Kidney epithelial cell (primary cell): ENCODE measurements around the gene ABCG1. TPM values are rescaled to one million over a fixed set of nuclear protein-coding genes. Genes with fewer than 3 reads are reported as not detected.

Source experiments
- DNase-seq: peaks from one replicate; pipeline ENCODE4 v3.0.0-alpha.2; 2010; ENCODE audit warnings: low read depth
- H3K27me3 ChIP-seq: 2 replicates; pipeline ENCODE4 v1.6.0; 2011; ENCODE audit warnings: low read length; ENCODE audit not compliant: control insufficient read depth, insufficient read depth
- H3K36me3 ChIP-seq: 2 replicates; pipeline ENCODE4 v1.5.1; 2011; ENCODE audit warnings: low read length; ENCODE audit not compliant: control insufficient read depth, insufficient read depth
- H3K4me3 ChIP-seq: 2 replicates; pipeline ENCODE4 v1.5.1; 2011; ENCODE audit warnings: low read depth, mild to moderate bottlenecking, control low read depth, low read length
- total RNA-seq: library from RNA; depleted of rRNA; stranded (reverse); fragments of >200 nt; gene quantifications from 2 replicates; pipeline ENCODE4 v1.2.3, GENCODE V29; 2015
- TF ChIP-seq, protein P1 (sequence below): IDR thresholded peaks from 2 replicates; pipeline ENCODE4 v1.5.1; 2011; ENCODE audit warnings: mild to moderate bottlenecking, moderate library complexity, low read length, control low read depth, inconsistent platforms; ENCODE audit not compliant: insufficient read depth, poor library complexity, severe bottlenecking

The ABCG1 gene
- total RNA-seq, 1 donor from 2014 or later, result 3.6 TPM

DNA sequence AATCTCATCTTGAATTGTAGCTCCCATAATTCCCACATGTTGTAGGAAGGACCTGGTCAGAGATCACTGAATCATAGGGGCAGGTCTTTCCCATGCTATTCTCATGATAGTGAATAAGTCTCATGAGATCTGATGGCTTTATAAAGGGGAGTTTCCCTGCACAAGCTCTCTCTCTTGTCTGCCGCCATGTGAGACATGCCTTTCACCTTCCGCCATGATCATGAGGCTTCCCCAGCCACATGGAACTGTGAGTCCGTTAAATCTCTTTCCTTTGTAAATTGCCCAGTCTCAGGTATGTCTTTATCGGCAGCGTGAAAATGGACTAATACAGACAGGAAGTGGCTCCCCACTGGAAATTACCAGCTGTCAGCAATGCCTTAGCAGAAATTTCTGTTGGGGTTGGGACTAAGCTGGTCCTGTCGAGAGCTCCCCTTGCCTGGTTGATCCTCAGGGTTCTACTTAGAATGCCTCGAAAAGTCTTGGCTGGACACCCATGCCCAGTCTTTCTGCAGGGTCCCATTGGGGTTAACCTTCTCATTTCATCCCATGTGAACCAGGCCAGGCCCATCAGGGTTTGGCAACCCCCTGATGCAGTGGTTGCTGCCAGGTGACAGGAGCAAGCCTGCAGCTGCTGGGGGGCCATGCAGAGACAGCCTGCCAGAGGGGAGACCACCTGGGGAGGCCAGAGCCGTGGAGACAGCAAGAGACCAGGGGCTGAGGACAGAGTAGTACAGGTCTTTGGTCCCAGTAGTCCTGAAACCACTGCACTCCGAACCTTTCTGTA, 2.8 kb upstream of the ABCG1 start:
- peaks cover 37% of the 10 kb centered on the region for H3K27me3 ChIP-seq
- H3K36me3 ChIP-seq, result no peaks in the 10 kb centered on the region
- no peak overlapping the region for H3K4me3 ChIP-seq
- TF ChIP-seq, protein P1, sequence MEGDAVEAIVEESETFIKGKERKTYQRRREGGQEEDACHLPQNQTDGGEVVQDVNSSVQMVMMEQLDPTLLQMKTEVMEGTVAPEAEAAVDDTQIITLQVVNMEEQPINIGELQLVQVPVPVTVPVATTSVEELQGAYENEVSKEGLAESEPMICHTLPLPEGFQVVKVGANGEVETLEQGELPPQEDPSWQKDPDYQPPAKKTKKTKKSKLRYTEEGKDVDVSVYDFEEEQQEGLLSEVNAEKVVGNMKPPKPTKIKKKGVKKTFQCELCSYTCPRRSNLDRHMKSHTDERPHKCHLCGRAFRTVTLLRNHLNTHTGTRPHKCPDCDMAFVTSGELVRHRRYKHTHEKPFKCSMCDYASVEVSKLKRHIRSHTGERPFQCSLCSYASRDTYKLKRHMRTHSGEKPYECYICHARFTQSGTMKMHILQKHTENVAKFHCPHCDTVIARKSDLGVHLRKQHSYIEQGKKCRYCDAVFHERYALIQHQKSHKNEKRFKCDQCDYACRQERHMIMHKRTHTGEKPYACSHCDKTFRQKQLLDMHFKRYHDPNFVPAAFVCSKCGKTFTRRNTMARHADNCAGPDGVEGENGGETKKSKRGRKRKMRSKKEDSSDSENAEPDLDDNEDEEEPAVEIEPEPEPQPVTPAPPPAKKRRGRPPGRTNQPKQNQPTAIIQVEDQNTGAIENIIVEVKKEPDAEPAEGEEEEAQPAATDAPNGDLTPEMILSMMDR, result no peak
- DNase-seq, result no peak

DNA sequence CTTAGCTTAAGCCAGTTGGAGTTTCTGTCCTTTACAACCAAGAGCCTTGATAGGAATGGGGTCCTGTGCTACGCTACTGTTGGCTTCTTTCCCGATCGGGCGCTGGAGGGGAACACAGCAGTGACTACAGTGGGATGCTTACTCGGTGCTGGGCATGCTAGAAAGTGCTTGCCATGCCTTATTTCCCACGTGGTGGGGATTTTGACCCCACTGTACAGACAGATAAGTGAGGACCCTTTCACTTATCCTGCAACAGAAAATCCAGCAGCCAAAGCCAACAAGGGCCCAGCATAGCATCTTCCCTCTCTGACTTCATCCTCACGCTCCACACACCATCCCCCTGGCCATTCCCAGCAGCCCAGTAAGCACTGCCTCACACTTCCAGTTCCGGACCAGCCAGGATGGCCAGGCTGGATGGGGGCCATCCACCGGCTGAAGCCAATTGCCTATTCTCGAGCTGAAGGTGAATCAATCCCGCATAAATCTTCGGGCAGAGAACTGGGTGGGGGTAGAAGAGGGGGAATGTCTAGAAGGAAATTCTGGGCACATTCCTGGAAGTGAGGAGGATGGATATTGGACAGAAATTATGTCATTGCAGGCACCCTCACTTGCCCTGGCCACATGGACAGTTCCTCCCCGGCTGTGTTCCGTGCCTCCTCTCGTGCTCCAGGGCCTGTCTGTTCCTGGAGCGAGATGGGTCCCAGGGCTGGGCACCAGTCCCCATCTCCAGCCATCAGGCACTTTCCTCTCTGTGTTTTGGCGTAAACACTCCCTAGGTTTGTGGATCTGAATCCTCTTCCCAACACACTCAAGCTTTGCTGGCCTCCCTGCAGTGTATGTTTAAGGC, 2.0 kb upstream of the ABCG1 start:
- no peak for DNase-seq

DNA sequence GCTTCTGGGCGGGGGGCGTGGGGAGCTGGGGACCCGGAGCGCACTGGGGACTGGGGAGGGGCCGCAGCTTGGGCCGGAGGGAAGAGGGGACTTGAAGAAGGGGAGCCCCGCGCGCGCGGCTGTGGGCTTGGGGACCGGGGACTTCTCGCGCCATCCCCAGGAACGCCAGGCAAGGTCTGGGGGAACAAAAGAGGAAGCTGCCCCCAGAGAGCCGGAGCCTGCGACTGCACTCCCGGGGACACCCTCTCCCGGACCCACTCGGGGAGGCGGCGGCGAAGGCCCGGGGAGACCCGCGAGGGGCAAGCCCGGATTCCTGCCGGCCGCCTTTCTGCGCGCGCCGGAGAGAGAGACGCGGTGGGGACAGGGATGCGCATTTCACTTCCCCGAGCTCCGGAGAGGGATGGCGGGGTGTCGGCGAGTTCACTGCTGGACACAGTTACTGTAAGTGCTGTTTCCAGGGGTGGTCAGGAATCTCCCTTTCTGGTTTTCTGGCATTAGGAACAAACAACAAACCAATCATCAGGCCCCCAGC, 732 bp downstream of the ABCG1 start:
- peak overlapping the region; percentile 34 for H3K4me3 ChIP-seq
- TF ChIP-seq, protein P1, result no peak
- DNase-seq, result no peak
- H3K36me3 ChIP-seq, result no peaks in the 10 kb centered on the region
- H3K27me3 ChIP-seq, result peaks cover 41% of the 10 kb centered on the region

More for the DNA sequence above, 2.0 kb upstream of the ABCG1 start:
- H3K4me3 ChIP-seq, result no peak overlapping the region
- no peaks in the 10 kb centered on the region for H3K36me3 ChIP-seq
- TF ChIP-seq, protein P1, result no peak
- H3K27me3 ChIP-seq, result peaks cover 39% of the 10 kb centered on the region

DNA sequence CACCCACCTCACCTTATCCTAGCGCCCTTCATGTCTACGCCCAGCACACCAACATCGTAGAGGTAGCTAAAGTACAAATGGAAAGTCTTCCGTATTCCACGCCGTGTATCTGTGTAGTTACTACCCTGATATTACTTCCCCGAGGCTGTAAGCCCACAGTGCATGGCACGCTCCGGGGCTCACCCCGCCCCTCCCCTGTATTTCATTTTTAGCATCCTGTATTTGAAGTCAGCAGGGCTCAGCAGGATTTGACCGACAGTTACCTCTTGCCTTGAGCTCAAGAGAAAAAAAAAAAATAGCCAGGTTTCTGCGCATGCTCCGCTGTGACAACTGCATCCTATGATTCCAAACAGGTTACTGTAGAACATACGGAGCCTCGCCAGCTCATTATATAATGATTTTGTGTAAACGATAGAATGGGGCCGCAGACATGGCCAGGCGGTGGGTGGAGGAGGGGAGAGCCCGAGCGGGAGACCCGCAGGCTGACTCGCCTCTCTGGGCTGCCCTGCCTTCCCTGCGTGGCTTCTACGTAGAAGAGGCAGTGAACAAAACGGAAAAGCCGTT, 1.3 kb downstream of the ABCG1 start:
- H3K27me3 ChIP-seq, result peaks cover 41% of the 10 kb centered on the region
- peak overlapping the region; percentile 34 for H3K4me3 ChIP-seq
- TF ChIP-seq, protein P1, result no peak
- no peaks in the 10 kb centered on the region for H3K36me3 ChIP-seq
- DNase-seq, result no peak

DNA sequence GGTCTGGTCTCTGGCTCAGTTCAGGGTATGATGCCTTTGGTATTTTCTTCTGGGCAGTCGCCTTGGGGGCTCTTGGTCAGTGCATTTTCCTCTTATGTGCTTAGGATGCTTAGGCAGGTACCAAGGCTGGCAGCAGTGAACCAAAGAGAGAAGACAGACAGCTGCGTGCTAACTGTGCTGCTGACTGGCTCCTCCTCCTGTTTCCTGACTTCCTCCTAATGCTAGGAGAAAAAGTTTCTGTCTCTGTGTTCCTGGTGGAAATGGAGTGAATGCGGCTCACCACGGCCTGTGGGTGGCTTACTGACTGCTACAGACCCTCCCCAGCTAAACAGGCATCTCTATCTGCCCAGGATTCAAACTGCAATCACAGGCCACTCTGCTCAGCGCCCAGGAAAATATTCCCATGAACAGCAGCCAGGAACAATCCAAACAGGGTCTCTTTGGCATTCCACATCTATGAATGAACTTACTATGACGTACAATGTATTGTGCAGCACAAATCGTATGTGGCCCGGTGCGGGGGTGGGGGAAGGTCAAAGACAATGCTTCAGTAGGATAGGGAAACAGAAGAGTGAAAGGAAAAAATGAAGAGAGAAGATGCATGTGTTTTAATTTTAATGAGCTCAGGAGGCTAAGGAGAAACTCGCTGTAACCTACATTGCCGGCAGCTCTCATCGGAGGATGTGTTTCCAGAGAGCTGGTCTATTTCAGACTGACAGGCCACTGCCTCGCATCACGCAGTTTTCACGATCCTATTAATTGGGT, 2.8 kb downstream of the ABCG1 start:
- H3K27me3 ChIP-seq, result peaks cover 41% of the 10 kb centered on the region
- DNase-seq, result no peak
- TF ChIP-seq, protein P1, result no peak
- H3K36me3 ChIP-seq, result no peaks in the 10 kb centered on the region
- no peak overlapping the region for H3K4me3 ChIP-seq
